Omental fat pad (tissue), 4 donors: ENCODE measurements around the gene SAMD11. TPM values are rescaled to one million over a fixed set of nuclear protein-coding genes. Genes with fewer than 3 reads are reported as not detected.

Experiments used
- ATAC-seq: fragments of 150-250 bp; one replicate; pipeline ENCODE4 v1.9.1; 2016; ENCODE audit warnings: mild to moderate bottlenecking, moderate library complexity; ENCODE audit not compliant: low FRiP score
- DNase-seq: peaks from one replicate; pipeline ENCODE4 v3.0.0-alpha.2; 2019; ENCODE audit warnings: low spot score
- CTCF ChIP-seq, 3 donors: fragments of 450-650 bp; IDR thresholded peaks; one replicate each; pipeline ENCODE4 v1.5.1; 2016 to 2017; ENCODE audit warnings: antibody characterized with exemption in 3 of 3, mild to moderate bottlenecking in 3 of 3, moderate library complexity in 2 of 3
- total RNA-seq, 4 donors: library from RNA; depleted of rRNA; stranded (reverse); fragments of >200 nt; gene quantifications; one replicate each; pipeline ENCODE4 v1.1.0, GENCODE V29; 2016

Gene SAMD11
- total RNA-seq, 4 donors from 2014 or later, result 0.96 to 7.7 (median 1.3) TPM

GRCh38 chr1:980602-981395, 57.1 kb downstream of the SAMD11 start:
- no peak for ATAC-seq
- no peak for DNase-seq
- no peak for TF ChIP-seq CTCF (IDR thresholded peaks at IDR 0.05)

GRCh38 chr1:981491-981954, 57.8 kb downstream of the SAMD11 start:
- TF ChIP-seq CTCF (IDR thresholded peaks at IDR 0.05), result no peak
- DNase-seq, result no peak

GRCh38 chr1:981955-982558, 58.3 kb downstream of the SAMD11 start, which contains the start of gene PERM1:
TSS of gene PERM1 (minus strand) at chr1:982093. CDS start at chr1:981029, 1,064 bp downstream.
- no peak for TF ChIP-seq CTCF (IDR thresholded peaks at IDR 0.05)
- no peak for DNase-seq
- ATAC-seq, result no peak

More at GRCh38 chr1:981491-981954, 57.8 kb downstream of the SAMD11 start:
- peak; percentile 22 for ATAC-seq

GRCh38 chr1:982765-983436, 59.2 kb downstream of the SAMD11 start:
- TF ChIP-seq CTCF (IDR thresholded peaks at IDR 0.05), result no peak
- no peak for DNase-seq
- ATAC-seq, result no peak

GRCh38 chr1:983798-984475, 60.2 kb downstream of the SAMD11 start:
- TF ChIP-seq CTCF (IDR thresholded peaks at IDR 0.05), result peak in 1 of 3 donors; percentile 14
- ATAC-seq, result no peak

GRCh38 chr1:984476-984814, 60.7 kb downstream of the SAMD11 start:
- DNase-seq (no peak), ATAC-seq (no peak)
- no peak for TF ChIP-seq CTCF (IDR thresholded peaks at IDR 0.05)

More at GRCh38 chr1:983798-984475, 60.2 kb downstream of the SAMD11 start:
- DNase-seq, result no peak
